WI38 (cell line): ENCODE results near the gene FNIP1.

ENCODE experiments used
- H3K4me3 ChIP-seq: 2 replicates; pipeline ENCODE4 v1.5.1; 2011; ENCODE audit warnings: low read depth, mild to moderate bottlenecking, control low read depth, low read length
- TF ChIP-seq, protein P1 (sequence below): IDR thresholded peaks from 2 replicates; pipeline ENCODE4 v1.5.1; 2012; ENCODE audit warnings: low read depth, mild to moderate bottlenecking, control low read depth, low read length

The FNIP1 gene

DNA sequence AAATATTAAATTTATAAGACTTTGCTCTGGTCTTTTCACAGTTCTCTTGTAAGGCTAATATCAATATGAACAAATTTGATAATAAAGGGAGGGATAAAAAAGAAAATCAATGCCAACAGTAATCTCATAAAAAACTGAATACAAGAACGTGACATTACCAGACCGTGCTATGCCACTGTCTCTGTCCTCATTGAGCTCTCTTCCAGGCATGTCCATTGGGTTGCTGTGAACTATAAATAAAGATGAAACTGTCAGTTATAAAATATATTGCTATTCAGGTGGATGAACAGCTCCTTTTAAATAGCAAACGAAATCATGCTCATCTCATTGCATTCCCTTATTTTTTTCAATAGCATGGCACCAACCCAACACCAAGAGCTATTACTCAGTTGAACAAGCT lies 87.8 kb downstream of the FNIP1 start:
- H3K4me3 ChIP-seq: no peak overlapping the region
- TF ChIP-seq, protein P1, sequence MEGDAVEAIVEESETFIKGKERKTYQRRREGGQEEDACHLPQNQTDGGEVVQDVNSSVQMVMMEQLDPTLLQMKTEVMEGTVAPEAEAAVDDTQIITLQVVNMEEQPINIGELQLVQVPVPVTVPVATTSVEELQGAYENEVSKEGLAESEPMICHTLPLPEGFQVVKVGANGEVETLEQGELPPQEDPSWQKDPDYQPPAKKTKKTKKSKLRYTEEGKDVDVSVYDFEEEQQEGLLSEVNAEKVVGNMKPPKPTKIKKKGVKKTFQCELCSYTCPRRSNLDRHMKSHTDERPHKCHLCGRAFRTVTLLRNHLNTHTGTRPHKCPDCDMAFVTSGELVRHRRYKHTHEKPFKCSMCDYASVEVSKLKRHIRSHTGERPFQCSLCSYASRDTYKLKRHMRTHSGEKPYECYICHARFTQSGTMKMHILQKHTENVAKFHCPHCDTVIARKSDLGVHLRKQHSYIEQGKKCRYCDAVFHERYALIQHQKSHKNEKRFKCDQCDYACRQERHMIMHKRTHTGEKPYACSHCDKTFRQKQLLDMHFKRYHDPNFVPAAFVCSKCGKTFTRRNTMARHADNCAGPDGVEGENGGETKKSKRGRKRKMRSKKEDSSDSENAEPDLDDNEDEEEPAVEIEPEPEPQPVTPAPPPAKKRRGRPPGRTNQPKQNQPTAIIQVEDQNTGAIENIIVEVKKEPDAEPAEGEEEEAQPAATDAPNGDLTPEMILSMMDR: no peak

DNA sequence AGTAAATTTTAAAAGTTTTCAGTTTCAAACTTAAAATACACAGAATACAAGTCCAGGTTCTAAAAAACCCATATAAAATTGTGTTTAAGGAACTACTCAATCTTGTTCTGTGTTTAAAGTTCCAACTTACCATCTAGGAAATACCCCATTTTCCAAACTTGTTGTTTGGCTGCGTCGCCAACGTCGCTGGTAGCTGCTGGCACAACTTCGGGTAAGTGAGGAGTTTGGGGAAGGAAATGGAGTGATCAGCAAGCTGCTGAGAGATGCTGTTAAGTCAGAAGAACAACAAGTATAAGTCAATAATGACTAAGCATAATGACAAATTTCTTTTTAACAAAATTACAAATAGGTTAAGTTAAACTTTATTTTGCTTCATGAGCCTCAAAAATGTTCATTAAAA lies 90.5 kb downstream of the FNIP1 start:
- no peak overlapping the region for H3K4me3 ChIP-seq
- TF ChIP-seq, protein P1: no peak

DNA sequence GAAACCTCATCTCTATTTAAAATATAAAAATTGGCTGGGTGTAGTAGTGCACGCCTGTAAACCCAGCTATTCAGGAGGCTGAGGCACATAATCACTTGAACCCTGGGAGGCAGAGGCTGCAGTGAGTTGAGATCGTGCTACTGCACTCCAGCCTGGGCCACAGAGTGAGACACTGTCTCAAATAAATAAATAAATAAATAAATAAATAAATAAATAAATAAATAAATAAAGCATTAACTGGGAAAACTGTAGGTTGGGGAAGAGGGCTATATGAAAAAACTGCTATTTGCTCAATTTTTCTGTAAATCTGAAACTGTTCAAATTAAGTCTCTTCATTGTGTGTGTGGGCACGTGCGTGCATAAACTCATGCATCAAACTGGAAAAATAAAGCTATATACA lies 101.9 kb downstream of the FNIP1 start:
- H3K4me3 ChIP-seq: no peak overlapping the region
- TF ChIP-seq, protein P1: no peak

DNA sequence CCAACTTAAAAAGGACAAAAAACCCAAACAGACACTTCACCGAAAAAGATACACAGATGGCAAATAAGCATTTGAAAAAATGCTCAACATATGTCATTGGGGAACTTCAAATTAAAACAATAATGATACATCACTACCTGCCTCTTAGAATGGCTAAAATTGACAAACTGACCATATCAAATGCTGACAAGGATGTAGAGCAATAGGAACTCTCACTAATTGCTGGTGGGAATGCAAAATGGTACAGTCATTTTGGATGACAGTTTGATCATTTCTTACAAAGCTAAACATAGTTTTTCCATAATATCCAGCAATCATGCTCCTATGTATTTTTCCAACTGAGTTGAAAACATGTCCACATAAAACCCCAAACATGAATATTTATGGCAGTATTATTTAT lies 102.9 kb downstream of the FNIP1 start:
- no peak overlapping the region for H3K4me3 ChIP-seq
- TF ChIP-seq, protein P1: no peak

DNA sequence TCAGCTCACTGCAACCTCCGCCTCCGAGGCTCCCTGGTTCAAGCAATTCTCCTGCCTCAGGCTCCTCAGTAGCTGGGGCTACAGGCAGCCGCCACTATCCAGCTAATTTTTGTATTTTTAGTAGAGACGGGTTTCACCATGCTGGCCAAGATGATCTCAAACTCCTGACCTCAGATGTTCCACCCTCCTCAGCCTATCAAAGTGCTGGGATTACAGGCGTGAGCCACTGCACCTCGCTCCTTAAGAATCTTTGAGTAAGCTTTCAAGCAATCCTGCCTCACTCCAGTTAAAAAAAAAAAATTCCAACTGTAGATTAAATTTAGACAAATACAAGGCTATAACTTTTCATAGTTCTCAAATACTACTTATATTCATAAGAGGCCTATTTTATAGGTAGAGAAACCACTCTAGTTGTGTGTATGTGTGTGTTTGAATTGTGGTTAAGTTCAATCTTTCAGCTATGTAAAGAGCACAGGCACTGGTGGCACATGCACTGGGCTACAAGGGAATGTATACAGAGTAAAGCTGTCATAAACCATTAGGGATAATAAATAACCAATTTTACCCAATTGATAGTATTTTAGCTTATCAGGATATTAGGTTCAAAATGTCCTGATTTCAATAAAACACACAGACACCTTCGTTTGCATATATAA lies 111.2 kb downstream of the FNIP1 start:
- TF ChIP-seq, protein P1: no peak
- H3K4me3 ChIP-seq: no peak overlapping the region

DNA sequence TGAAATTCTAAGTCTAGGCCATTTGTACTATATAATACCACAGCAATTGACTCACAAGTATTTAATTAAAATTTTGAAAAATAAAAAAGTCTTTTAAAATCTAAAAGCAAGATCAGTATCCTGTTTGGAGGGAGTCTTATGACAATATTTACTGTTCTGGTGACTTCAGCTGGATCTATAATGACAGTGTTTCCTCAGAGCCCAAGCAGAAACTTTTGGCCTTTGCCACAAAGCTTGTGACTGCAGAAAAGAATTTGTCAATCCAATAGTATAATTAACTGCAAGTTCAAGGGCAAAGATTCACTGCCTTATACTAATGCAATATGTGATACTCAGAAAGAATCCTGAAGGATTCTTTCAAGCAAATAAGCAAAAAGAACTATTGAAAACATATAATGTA lies 112.2 kb downstream of the FNIP1 start:
- no peak overlapping the region for H3K4me3 ChIP-seq
- TF ChIP-seq, protein P1: no peak

DNA sequence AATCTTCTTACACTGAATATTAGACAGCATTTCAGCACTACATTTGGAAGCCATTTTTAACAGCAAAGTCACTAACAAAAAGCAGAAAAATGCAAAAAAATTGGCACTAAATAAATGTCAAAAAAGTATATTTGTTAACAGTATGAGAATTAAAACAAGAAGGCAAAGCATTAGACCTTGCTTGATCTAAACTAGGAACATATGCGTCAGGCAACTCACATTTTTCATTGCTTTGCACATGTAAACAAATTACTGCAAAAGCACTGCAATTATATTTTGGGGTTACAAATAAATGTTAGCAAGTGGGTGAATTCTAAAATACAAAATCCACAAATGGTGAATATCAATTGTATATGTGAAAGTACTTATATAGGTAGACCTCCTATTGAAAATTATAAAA lies 112.8 kb downstream of the FNIP1 start:
- TF ChIP-seq, protein P1: no peak

More for the DNA sequence above, 112.8 kb downstream of the FNIP1 start:
- H3K4me3 ChIP-seq: no peak overlapping the region
